ENCODE results near the gene RBM25.

DNA sequence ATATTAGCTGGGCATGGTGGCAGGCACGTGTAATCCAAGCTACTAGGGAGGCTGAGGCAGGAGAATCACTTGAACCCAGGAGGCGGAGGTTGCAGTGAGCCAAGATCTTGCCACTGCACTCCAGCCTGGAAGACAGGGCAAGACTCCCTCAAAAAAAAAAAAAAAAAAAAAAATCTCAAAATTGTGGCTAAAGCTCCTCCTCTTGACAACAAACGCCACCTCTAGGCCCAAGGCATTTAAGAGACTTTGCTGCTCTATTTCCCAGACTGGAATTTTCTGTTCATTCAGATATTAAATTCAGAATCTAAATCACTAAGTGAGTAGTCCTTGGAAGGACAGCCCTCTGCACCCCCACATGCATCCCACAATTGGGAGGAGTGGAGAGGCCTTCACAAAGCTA is 32.8 kb upstream of the RBM25 start:
- TF ChIP-seq CTCF (IDR thresholded peaks at IDR 0.05) (no peak), POLR2A (IDR thresholded peaks at IDR 0.05) (no peak)
